Natural killer cell treated with Interleukin-12 subunit alpha and Interleukin-12 subunit beta and Interleukin-15 and Interleukin-18, amount 100 ng/mL, for 72 hours (primary cell): Measurements from ENCODE around the gene CACNG5. TPM values are rescaled to one million over a fixed set of nuclear protein-coding genes. Genes with fewer than 3 reads are reported as not detected.
A peak's percentile ranks its signal among the peaks of the same experiment; 100 is the strongest.

Experiments used
- ATAC-seq, 2 donors: fragments of 150-1000 bp; cut with Tn5 transposase in 1 of 2; sonication (Bioruptor Pico), chemical (Tn5 transposase) in 1 of 2; 2 replicates each; pipeline ENCODE4 v1.10.0; 2021
- DNase-seq: peaks from one replicate; pipeline ENCODE4 v3.0.0; 2022; ENCODE audit warnings: low spot score
- H3K27ac Mint-ChIP-seq, 2 donors: 1 replicate in 1 of 2; 2 replicates in 1 of 2; pipeline ENCODE4 v1.8.0; 2022; ENCODE audit warnings: mixed read lengths in 2 of 2, mild to moderate bottlenecking in 1 of 2, moderate library complexity in 1 of 2
- H3K27me3 Mint-ChIP-seq, 2 donors: 1 replicate in 1 of 2; 2 replicates in 1 of 2; pipeline ENCODE4 v1.8.0; 2022; ENCODE audit warnings: mixed read lengths in 2 of 2
- H3K36me3 Mint-ChIP-seq: one replicate; pipeline ENCODE4 v1.8.0; 2022; ENCODE audit warnings: mixed read lengths
- H3K4me1 Mint-ChIP-seq, 2 donors: 1 replicate in 1 of 2; 2 replicates in 1 of 2; pipeline ENCODE4 v1.8.0; 2022; ENCODE audit warnings: low read depth in 2 of 2, mixed read lengths in 2 of 2, mild to moderate bottlenecking in 1 of 2
- H3K4me3 Mint-ChIP-seq: one replicate; pipeline ENCODE4 v1.8.0; 2022; ENCODE audit warnings: mixed read lengths
- H3K9me3 Mint-ChIP-seq: 2 replicates; pipeline ENCODE4 v1.8.0; 2022; ENCODE audit warnings: mixed read lengths
- total RNA-seq, 2 donors: library from RNA; stranded (reverse); gene quantifications; one replicate each; pipeline ENCODE4 v1.2.3, GENCODE V29; 2022

Gene CACNG5
- total RNA-seq, 2 donors from 2014 or later: not detected

- DNase-seq (peak; percentile 53), ATAC-seq (peak in 1 of 2 donors; percentile 26)
- peaks cover 17 to 20% of the 10 kb centered on the region in 2 donors for H3K27me3 Mint-ChIP-seq
- no peaks in the 10 kb centered on the region for H3K36me3 Mint-ChIP-seq
- H3K4me3 Mint-ChIP-seq: no peak overlapping the region
- no peak overlapping the region for H3K27ac Mint-ChIP-seq
- peaks cover 0 to 8% of the 10 kb centered on the region in 2 donors for H3K4me1 Mint-ChIP-seq
- H3K9me3 Mint-ChIP-seq: no peaks in the 10 kb centered on the region
These were observed 75.9 kb downstream of the CACNG5 start for GRCh38 chr17:66910651-66911285.

- H3K27ac Mint-ChIP-seq: no peak overlapping the region
- peaks cover 24 to 25% of the 10 kb centered on the region in 2 donors for H3K27me3 Mint-ChIP-seq
- H3K4me1 Mint-ChIP-seq: peaks cover 0 to 5% of the 10 kb centered on the region in 2 donors
- no peaks in the 10 kb centered on the region for H3K9me3 Mint-ChIP-seq
- H3K4me3 Mint-ChIP-seq: no peak overlapping the region
- no peaks in the 10 kb centered on the region for H3K36me3 Mint-ChIP-seq
- no peak for DNase-seq
- ATAC-seq: no peak
These were observed 80.3 kb downstream of the CACNG5 start for GRCh38 chr17:66915204-66915611.

- H3K27me3 Mint-ChIP-seq: peaks cover 24 to 25% of the 10 kb centered on the region in 2 donors
- DNase-seq: no peak
- no peak overlapping the region for H3K4me3 Mint-ChIP-seq
- H3K27ac Mint-ChIP-seq: no peak overlapping the region
- H3K36me3 Mint-ChIP-seq: no peaks in the 10 kb centered on the region
- ATAC-seq: no peak
- H3K9me3 Mint-ChIP-seq: no peaks in the 10 kb centered on the region
- H3K4me1 Mint-ChIP-seq: peaks cover 0 to 5% of the 10 kb centered on the region in 2 donors
These were observed 80.9 kb downstream of the CACNG5 start for GRCh38 chr17:66915792-66916191.

GRCh38 chr17:66916946-66917345 is 82.0 kb downstream of the CACNG5 start:
- Mint-ChIP-seq H3K4me1 (peaks cover 0 to 5% of the 10 kb centered on the region in 2 donors), H3K27me3 (peaks cover 24 to 28% of the 10 kb centered on the region in 2 donors), H3K27ac (no peak overlapping the region), H3K9me3 (no peaks in the 10 kb centered on the region), H3K4me3 (no peak overlapping the region), H3K36me3 (no peaks in the 10 kb centered on the region)
- DNase-seq (no peak), ATAC-seq (no peak)

GRCh38 chr17:66918896-66919295 is 84.0 kb downstream of the CACNG5 start:
- H3K9me3 Mint-ChIP-seq: no peaks in the 10 kb centered on the region
- H3K27ac Mint-ChIP-seq: no peak overlapping the region
- ATAC-seq: no peak
- no peak overlapping the region for H3K4me3 Mint-ChIP-seq
- H3K4me1 Mint-ChIP-seq: peaks cover 0 to 5% of the 10 kb centered on the region in 2 donors
- no peaks in the 10 kb centered on the region for H3K36me3 Mint-ChIP-seq
- no peak for DNase-seq
- H3K27me3 Mint-ChIP-seq: peaks cover 27 to 28% of the 10 kb centered on the region in 2 donors

GRCh38 chr17:66920435-66920834 is 85.5 kb downstream of the CACNG5 start:
- Mint-ChIP-seq H3K27ac (no peak overlapping the region), H3K36me3 (no peaks in the 10 kb centered on the region), H3K4me3 (no peak overlapping the region), H3K9me3 (no peaks in the 10 kb centered on the region), H3K27me3 (peaks cover 24 to 37% of the 10 kb centered on the region in 2 donors), H3K4me1 (peaks cover 0 to 5% of the 10 kb centered on the region in 2 donors)
- DNase-seq (no peak), ATAC-seq (no peak)

GRCh38 chr17:66920950-66921349 is 86.0 kb downstream of the CACNG5 start:
- Mint-ChIP-seq H3K4me1 (no peaks in the 10 kb centered on the region), H3K36me3 (no peaks in the 10 kb centered on the region), H3K4me3 (no peak overlapping the region), H3K27ac (no peak overlapping the region), H3K27me3 (peaks cover 22 to 33% of the 10 kb centered on the region in 2 donors), H3K9me3 (no peaks in the 10 kb centered on the region)
- ATAC-seq (no peak), DNase-seq (no peak)

GRCh38 chr17:66923886-66924285 is 89.0 kb downstream of the CACNG5 start:
- Mint-ChIP-seq H3K27me3 (peaks cover 31 to 47% of the 10 kb centered on the region in 2 donors), H3K4me1 (no peaks in the 10 kb centered on the region), H3K36me3 (no peaks in the 10 kb centered on the region), H3K9me3 (no peaks in the 10 kb centered on the region), H3K4me3 (no peak overlapping the region), H3K27ac (no peak overlapping the region)
- ATAC-seq (no peak), DNase-seq (no peak)

GRCh38 chr17:66925811-66926500 is 91.0 kb downstream of the CACNG5 start:
- DNase-seq (no peak), ATAC-seq (no peak)
- Mint-ChIP-seq H3K36me3 (no peaks in the 10 kb centered on the region), H3K9me3 (no peaks in the 10 kb centered on the region), H3K27ac (no peak overlapping the region), H3K27me3 (peaks cover 36 to 54% of the 10 kb centered on the region in 2 donors), H3K4me1 (no peaks in the 10 kb centered on the region), H3K4me3 (no peak overlapping the region)

GRCh38 chr17:66928949-66929348 is 94.0 kb downstream of the CACNG5 start:
- Mint-ChIP-seq H3K9me3 (no peaks in the 10 kb centered on the region), H3K36me3 (no peaks in the 10 kb centered on the region), H3K27me3 (peaks cover 24 to 38% of the 10 kb centered on the region in 2 donors), H3K4me1 (no peaks in the 10 kb centered on the region), H3K4me3 (no peak overlapping the region), H3K27ac (no peak overlapping the region)
- ATAC-seq (no peak), DNase-seq (no peak)

- Mint-ChIP-seq H3K27ac (no peak overlapping the region), H3K9me3 (no peaks in the 10 kb centered on the region), H3K4me3 (no peak overlapping the region), H3K36me3 (no peaks in the 10 kb centered on the region), H3K4me1 (no peaks in the 10 kb centered on the region), H3K27me3 (peaks cover 23 to 32% of the 10 kb centered on the region in 2 donors)
- DNase-seq (no peak), ATAC-seq (no peak)
These were observed 94.7 kb downstream of the CACNG5 start for GRCh38 chr17:66929591-66929990.

- no peaks in the 10 kb centered on the region for H3K36me3 Mint-ChIP-seq
- H3K4me3 Mint-ChIP-seq: no peak overlapping the region
- H3K27me3 Mint-ChIP-seq: peaks cover 23 to 29% of the 10 kb centered on the region in 2 donors
These were observed 96.0 kb downstream of the CACNG5 start for GRCh38 chr17:66930933-66931332.

GRCh38 chr17:66932311-66932710 is 97.4 kb downstream of the CACNG5 start:
- no peaks in the 10 kb centered on the region for H3K9me3 Mint-ChIP-seq
- H3K36me3 Mint-ChIP-seq: no peaks in the 10 kb centered on the region
- no peaks in the 10 kb centered on the region for H3K4me1 Mint-ChIP-seq
- ATAC-seq (no peak), DNase-seq (no peak)
- H3K27ac Mint-ChIP-seq: no peak overlapping the region
- H3K27me3 Mint-ChIP-seq: peaks cover 21 to 29% of the 10 kb centered on the region in 2 donors
- H3K4me3 Mint-ChIP-seq: no peak overlapping the region

More at GRCh38 chr17:66930933-66931332, 96.0 kb downstream of the CACNG5 start:
- H3K4me1 Mint-ChIP-seq: no peaks in the 10 kb centered on the region
- DNase-seq (no peak), ATAC-seq (peak; percentile 27 to 55)
- no peak overlapping the region for H3K27ac Mint-ChIP-seq
- no peaks in the 10 kb centered on the region for H3K9me3 Mint-ChIP-seq

GRCh38 chr17:66934040-66934439 is 99.1 kb downstream of the CACNG5 start:
- ATAC-seq: no peak
- Mint-ChIP-seq H3K4me1 (no peaks in the 10 kb centered on the region), H3K4me3 (no peak overlapping the region), H3K27me3 (peaks cover 28 to 36% of the 10 kb centered on the region in 2 donors), H3K9me3 (no peaks in the 10 kb centered on the region), H3K27ac (no peak overlapping the region), H3K36me3 (no peaks in the 10 kb centered on the region)
- DNase-seq: no peak
